ENCODE measurements around the gene TJP1.

TJP1 gene

DNA sequence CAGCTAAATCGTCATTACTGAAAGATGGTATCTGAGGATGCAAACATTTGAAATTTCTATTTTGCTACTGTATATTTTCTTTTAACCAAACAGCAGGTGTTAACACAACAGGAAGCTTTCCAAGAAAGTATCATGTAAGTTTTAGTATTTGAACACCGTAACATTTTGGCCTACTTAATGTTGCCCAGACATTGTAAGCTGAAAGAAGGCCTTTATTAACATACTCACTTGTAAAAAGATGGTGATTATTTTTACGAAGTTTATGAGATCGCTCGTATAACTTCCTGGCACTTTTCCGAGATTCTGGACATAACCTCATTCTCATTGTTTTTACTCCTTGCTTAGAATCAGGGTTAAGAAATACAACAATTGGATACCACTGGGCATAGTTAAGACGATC, 95.7 kb downstream of the TJP1 start:
- H3K4me3 ChIP-seq (replicated peaks; ENCODE audit: low read depth, low read length), result no peak overlapping the region
- TF ChIP-seq CTCF (IDR thresholded peaks at IDR 0.05; ENCODE audit: insufficient read depth, low read length, poor library complexity, severe bottlenecking), result no peak
- DNase-seq (ENCODE audit: extremely low read depth, insufficient read length), result no peak
- no peaks in the 10 kb centered on the region for H3K27me3 ChIP-seq (replicated peaks; ENCODE audit: control insufficient read depth, insufficient read depth, low read length)
- H3K36me3 ChIP-seq (ENCODE audit: control insufficient read depth, insufficient read depth, low read length), result no peaks in the 10 kb centered on the region

DNA sequence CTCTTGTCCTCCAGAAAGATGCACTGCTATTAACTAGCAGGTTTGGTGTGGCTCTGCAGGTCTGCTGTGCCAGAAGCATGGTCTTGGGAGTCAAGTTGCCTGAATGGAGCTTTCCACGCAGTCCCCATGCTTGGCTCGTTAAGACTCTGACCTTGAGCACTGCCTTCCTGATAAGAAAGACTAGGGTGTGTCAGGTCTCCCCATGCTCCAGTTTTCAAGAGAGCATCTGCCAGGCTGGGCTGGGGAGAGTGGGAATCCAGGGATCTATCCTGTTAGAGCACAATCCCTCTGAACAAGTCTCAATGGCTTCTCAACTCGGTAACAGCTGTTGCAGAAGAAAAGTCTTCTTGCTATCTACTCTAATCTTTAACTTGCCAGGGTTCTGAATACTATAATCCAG, 98.2 kb downstream of the TJP1 start:
- no peaks in the 10 kb centered on the region for H3K36me3 ChIP-seq (ENCODE audit: control insufficient read depth, insufficient read depth, low read length)
- H3K4me3 ChIP-seq (replicated peaks; ENCODE audit: low read depth, low read length), result no peak overlapping the region
- TF ChIP-seq CTCF (IDR thresholded peaks at IDR 0.05; ENCODE audit: insufficient read depth, low read length, poor library complexity, severe bottlenecking), result no peak
- no peaks in the 10 kb centered on the region for H3K27me3 ChIP-seq (replicated peaks; ENCODE audit: control insufficient read depth, insufficient read depth, low read length)
- no peak for DNase-seq (ENCODE audit: extremely low read depth, insufficient read length)

- Histone ChIP-seq H3K27me3 (replicated peaks; ENCODE audit: control insufficient read depth, insufficient read depth, low read length) (no peaks in the 10 kb centered on the region), H3K36me3 (ENCODE audit: control insufficient read depth, insufficient read depth, low read length) (no peaks in the 10 kb centered on the region), H3K4me3 (replicated peaks; ENCODE audit: low read depth, low read length) (no peak overlapping the region)
- no peak for DNase-seq (ENCODE audit: extremely low read depth, insufficient read length)
- TF ChIP-seq CTCF (IDR thresholded peaks at IDR 0.05; ENCODE audit: insufficient read depth, low read length, poor library complexity, severe bottlenecking), result no peak
Observed at GRCh38 chr15:29713784-29714183, 108.5 kb downstream of the TJP1 start.

DNA sequence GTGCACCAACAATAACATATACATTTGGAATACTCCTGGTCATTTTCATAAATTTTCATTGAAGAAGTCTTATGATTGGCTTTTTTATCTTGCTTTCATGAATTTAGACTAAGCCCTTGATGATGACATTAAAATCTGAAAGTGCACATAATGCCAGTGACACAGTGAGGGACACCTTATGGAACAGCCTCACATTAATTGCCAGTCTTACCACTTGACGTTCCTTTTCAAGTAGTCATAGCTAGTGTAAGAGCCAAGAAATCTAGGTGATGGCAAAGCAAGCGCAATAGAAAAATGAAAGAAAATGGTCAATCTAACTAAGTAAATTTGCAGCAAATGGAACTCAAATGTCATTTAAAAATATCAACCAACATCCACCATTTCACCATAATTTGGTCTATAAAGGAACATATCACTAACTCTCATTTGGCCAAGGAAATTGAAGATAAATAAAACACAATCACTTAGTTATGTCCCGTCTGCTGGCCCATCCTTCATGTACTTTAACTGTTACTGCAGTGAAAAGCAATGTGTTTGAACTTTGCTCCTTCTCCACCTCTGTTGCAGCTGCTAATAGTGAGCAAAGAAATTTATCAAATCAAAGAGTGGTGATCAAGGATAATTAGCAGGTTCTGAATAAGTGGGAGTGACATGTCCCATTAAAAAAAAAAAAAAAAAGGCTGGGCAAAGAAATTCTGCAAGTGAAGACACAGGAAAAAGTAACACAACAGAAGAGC, 110.0 kb downstream of the TJP1 start:
- H3K4me3 ChIP-seq (replicated peaks; ENCODE audit: low read depth, low read length), result no peak overlapping the region
- no peaks in the 10 kb centered on the region for H3K36me3 ChIP-seq (ENCODE audit: control insufficient read depth, insufficient read depth, low read length)
- H3K27me3 ChIP-seq (replicated peaks; ENCODE audit: control insufficient read depth, insufficient read depth, low read length), result no peaks in the 10 kb centered on the region
- no peak for TF ChIP-seq CTCF (IDR thresholded peaks at IDR 0.05; ENCODE audit: insufficient read depth, low read length, poor library complexity, severe bottlenecking)
- no peak for DNase-seq (ENCODE audit: extremely low read depth, insufficient read length)

DNA sequence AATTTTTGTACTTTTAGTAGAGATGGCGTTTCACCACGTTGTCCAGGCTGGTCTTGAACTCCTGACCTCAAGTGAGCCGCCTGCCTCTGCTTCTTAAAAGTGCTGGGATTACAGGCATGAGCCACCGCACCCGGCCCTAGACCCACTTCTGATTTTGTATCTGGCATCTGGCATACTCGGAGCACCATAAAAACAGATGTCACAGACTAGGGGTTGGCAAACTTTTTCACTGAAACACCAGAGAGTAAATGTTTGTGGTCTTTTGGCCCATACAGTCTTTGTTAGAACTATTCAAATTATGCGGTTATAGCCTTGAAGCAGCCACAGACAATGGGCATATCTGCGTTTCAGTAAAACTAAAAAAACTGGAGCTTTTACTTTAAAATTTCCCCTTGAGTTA, 110.7 kb downstream of the TJP1 start:
- no peaks in the 10 kb centered on the region for H3K27me3 ChIP-seq (replicated peaks; ENCODE audit: control insufficient read depth, insufficient read depth, low read length)
- TF ChIP-seq CTCF (IDR thresholded peaks at IDR 0.05; ENCODE audit: insufficient read depth, low read length, poor library complexity, severe bottlenecking), result no peak
- no peak for DNase-seq (ENCODE audit: extremely low read depth, insufficient read length)
- no peaks in the 10 kb centered on the region for H3K36me3 ChIP-seq (ENCODE audit: control insufficient read depth, insufficient read depth, low read length)
- no peak overlapping the region for H3K4me3 ChIP-seq (replicated peaks; ENCODE audit: low read depth, low read length)

- no peak overlapping the region for H3K4me3 ChIP-seq (replicated peaks; ENCODE audit: low read depth, low read length)
- DNase-seq (ENCODE audit: extremely low read depth, insufficient read length), result no peak
- no peak for TF ChIP-seq CTCF (IDR thresholded peaks at IDR 0.05; ENCODE audit: insufficient read depth, low read length, poor library complexity, severe bottlenecking)
- no peaks in the 10 kb centered on the region for H3K36me3 ChIP-seq (ENCODE audit: control insufficient read depth, insufficient read depth, low read length)
- no peaks in the 10 kb centered on the region for H3K27me3 ChIP-seq (replicated peaks; ENCODE audit: control insufficient read depth, insufficient read depth, low read length)
Observed at GRCh38 chr15:29708519-29708918, 113.7 kb downstream of the TJP1 start.

All from GM06990 (cell line).